NCI-H2107 treated with DMSO at 0.1 percent for 48 hours (cell line): Measurements from ENCODE around the gene CLMP.

Experiments used
- DNase-seq: peaks from one replicate; lab custom pipeline; 2025; ENCODE audit not compliant: unreplicated experiment; lab: John Stamatoyannopoulos, UW

CLMP gene, protein sequence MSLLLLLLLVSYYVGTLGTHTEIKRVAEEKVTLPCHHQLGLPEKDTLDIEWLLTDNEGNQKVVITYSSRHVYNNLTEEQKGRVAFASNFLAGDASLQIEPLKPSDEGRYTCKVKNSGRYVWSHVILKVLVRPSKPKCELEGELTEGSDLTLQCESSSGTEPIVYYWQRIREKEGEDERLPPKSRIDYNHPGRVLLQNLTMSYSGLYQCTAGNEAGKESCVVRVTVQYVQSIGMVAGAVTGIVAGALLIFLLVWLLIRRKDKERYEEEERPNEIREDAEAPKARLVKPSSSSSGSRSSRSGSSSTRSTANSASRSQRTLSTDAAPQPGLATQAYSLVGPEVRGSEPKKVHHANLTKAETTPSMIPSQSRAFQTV

DNA sequence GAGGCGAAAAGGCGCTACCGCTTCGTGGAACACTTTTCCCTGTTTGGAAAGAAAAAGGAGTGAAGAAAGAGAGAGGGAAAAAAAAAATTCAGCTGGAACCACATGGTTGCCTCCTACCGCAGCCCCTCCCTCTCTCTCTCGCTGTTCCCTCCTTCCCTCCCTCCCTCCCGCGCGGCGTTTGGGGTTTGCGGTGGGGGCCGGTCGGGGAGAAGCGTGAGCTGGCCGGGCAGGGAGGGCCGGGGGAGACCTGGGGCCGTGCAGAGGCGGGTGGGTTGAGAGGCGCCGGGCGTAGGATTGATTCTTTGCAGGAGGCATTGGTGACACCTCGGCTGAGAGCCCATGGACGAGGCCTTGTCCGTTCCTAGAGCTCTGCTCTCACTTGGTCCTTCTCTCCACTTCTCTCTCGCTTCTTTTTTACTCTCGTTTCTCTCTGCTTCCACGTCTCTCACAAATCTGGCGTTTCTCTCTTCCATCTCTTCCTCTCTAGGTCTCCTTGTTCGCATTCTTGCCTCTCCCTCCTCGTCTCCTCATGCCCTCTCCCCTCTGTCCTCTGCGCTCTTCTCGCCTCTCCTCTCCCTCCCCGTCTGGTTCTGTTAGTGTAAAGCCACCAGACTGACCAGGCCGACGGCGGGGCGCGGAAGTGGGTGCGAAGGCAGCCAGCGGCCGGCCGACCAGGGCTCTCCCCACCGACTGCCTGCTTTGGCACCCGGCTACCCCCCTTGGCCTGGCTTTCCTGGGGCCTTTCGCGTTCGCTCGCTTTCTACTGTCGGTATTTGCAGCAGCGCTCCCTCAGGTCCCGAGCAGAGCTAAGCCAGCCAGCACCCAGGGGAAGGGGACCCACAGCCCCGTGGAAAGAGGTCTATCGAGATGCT, at the start of gene CLMP:
TSS of gene CLMP (minus strand) at position 61 of the 872 bp plus-strand sequence. CDS start 308 bp downstream, outside the sequence.
- no peak for DNase-seq

DNA sequence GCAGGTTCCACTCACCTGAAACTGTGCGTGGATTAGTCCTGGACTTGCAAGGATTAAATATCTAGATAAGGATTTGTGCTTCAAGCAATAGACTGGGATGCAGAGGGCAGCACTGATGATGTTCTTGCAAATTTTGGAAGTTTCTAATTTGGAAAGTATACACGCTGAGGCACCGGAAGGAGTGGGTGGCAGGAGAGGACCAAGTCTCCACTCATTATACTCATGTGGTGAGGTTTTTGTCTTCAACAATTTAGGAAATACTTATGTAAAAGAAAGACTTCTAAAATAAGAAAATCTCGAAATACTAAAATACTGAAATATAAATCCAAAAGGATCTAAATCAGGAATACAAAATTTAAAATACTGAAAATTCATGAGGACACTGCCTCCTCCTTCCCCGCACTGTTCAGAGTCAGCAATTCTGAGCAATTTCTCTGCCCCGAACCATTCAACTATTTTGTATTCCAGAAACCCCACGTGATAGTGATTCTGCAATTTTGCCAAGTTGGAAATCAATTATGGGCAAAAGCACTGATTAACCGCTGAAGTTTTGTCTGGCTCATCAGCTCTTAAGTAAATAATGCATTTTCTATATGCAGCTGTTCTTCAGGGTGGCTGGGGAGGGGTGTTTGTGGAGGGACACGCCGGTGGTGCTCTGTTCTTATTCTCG, 47.0 kb upstream of the CLMP start:
- DNase-seq: no peak

DNA sequence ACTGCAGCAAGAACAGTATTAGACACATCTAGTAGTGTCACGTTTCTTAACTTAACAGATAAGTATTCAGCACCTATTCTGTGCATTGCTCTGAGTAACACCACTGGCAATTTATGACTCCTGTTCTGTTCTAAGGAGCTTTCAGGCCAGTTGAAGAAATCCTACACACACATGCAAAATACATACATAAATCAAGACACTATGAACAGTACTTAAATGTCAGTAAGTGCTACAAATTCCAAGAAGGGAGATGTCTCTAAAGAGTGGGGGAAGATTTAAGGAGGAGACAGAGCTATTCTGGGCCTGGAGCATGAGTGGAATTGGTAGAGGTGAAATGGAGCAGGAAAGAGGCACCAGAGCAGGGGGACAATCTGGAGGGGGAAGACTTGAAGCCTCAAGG, 46.2 kb upstream of the CLMP start:
- DNase-seq: no peak

DNA sequence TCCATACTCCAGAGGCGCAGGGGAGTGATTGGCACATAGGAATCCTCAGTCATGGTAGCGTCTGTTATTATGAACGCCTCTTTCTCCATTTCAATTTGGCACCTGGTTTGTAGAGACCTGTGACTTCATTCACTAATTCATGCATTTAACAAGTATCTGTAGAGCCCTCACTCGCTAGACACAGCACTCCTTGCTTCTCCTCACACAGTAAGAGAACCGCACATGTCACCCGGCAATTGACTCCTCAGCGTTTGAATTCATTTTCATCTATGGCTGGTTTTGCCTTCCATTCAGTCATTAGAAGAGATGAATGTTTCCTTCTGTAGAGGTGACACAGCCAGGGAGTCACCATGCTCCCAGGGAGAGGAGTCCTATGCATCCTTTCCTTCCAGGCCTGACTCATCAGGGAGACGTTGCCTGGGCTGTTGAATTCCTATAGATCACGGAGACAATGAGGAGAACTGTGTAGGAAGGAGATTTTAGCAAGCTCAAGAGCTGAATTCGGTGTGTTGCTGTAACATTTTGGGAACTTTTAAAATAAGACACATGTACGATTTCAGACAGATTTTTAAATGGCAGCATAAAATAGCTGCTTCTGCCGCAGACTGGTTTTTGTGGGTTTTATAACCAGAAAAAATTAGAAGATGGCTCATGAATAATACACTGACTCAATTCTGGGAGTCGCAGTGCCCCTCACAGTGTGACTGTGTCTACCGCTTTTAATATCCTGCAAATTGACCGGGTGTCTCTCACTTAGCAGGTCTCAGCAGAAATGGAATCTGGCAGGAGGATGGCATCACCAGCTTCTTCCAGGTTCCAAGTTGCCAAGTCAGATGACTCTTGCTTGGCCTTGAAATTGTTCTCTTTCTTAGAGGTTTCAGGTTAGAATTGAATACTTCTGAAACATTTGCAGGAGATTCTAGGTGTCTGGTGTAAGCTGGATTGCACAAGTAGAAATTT, 44.4 kb upstream of the CLMP start:
- no peak for DNase-seq

DNA sequence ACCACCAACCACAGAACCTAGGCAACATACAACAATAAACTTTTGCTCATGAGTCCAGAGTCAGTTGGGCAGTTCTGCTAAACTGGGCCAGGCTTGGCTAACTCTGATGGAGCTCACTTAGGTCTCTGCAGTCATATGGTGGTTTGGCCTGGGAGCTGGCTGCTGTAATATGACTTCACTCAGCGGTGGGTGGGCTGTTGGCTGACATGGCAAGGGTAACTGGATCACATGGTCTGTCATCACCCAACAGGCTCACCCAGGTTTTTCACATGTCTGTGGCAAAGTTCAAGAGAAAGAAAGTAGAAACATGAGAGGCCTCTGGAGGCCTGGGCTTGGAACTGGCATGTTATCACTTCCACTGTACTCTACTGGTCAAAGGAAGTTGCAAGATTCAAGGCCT, 43.2 kb upstream of the CLMP start:
- no peak for DNase-seq

DNA sequence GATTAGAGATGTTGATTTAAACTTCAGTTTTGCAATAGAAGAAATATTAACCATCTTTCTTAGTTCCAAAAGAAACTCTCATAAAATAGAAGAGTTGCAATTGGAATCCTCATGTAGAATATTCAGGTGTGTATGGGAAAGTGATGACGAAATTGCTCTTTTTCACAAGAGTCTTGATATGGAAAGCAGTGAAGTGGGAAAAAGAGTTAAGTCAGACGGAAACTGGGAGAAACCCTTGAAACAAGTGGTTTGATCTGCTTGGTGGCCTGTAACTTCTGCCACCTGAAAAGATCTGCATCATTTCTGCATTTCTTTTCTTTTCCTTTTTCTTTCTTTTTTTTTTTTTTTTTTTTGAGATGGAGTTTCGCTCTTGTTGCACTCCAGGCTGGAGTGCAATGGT, 41.8 kb upstream of the CLMP start:
- DNase-seq: no peak

DNA sequence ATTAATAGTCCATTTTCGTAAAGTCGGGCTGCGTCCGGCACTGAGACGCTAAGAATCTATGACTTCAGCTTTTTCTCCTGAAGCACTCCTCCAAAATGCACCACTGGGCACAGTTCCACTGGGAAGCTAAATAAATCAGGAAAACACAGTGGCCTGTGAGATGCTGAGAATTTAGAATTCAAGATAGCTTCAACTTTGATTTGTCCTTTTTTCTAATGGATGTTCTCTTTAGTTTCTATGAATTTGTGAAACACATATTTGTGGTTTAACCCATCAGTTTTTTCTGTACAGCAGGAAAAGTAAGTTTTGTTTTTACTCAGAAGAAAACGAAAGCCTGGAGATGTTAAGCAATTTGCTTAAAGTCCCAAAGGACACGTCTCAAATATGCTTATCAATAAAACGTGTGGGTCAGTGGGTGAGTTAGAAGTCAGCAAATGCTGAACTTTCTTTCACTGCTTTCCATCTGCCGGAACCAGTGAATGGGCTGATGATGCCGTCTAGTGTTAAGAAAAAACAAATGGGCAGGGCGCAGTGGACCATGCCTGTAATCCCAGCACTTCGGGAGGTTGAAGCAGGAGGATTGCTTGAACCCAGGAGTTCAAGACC, 40.7 kb upstream of the CLMP start:
- DNase-seq: no peak

DNA sequence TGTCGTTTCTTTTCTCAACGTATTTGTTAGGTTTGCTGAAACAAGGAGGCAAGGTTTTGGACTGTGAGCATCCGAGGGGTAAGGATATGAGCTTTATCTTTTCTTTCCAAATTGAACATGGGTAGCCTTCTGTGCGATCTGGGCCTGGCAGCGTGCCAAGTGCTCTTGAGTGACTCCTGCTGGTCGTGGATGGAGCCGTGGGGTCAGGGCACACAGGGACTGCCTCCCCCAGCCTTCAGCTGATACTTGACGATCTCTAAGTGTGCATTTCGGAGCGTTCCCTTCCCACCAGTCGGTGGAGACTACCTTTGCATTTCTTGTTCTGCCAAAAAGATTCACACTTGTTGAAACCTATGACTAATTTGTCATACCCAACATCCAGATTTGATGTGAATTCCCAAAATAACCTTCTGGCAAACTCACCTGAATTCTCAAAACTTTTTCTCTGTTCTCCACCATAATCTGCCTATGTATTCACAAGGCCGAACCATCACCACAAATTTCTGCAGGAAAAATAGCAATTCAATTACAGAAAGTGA, 40.1 kb upstream of the CLMP start:
- DNase-seq: no peak

DNA sequence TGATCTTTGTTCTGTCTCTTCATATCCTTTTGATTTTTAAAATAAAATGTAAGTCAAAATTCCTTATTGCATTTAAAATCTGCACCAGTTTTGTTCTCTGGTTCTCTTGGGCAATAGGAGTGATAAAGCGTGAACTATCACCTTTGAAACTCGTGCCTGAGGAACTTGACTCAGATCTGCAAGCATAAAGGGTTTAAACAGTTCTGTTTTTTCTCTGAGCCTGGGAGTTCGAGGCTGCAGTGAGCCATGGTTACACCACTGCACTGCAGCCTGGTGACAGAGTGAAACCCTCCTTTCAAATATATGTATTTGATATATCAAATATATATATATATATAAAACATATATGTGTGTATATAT, 38.9 kb upstream of the CLMP start:
- DNase-seq: no peak

DNA sequence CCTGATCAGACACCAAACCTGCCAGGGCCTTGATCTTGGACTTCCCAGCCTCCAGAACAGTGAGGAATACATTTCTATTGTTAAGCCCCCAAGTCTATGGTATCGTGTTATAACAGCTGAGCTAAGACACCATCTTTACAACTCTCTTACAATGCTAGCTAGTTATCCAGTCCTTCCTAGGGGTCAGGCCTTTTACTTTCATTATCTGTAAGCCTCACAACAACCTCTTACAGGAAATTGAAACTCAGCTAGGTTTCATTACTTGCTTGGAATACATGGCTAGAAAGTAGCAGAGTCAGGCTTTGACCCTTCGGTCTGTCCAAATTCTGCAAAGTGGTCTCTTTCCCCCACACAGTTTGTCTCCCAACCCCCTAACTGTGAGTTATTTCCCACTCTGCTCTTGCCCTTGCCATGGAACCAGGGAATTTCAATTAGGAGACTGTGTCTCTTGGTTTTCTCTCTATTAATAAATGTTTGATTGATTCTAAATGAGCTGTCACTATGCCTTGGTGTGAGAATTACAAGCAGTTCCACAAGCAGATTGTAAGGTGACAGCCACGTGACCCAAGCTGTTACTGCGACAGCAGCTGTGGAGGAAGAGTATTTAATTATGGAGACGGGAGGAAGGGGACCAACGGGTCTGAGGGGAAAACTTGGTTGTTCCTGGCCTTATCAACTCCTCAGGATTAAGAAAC, 38.4 kb upstream of the CLMP start:
- DNase-seq: no peak

DNA sequence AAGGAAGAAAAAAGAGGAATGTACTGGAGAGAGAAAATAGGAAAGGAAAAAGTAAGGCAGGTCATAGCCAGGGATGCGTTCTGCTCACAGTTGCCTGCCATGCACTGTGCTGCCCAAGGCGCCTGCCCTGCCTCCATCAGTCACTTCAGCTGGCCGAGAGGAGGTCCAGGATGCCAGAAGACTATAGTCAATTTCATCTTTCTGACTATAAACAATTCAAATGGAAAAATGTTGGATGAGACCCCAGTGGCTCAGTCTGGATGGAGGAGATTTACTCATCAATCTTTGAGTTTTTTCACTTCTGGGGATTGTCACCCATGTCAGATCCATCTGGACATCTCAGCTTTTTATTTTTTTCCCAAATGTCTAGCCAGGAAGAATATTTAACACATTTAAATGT, 36.7 kb upstream of the CLMP start:
- no peak for DNase-seq

DNA sequence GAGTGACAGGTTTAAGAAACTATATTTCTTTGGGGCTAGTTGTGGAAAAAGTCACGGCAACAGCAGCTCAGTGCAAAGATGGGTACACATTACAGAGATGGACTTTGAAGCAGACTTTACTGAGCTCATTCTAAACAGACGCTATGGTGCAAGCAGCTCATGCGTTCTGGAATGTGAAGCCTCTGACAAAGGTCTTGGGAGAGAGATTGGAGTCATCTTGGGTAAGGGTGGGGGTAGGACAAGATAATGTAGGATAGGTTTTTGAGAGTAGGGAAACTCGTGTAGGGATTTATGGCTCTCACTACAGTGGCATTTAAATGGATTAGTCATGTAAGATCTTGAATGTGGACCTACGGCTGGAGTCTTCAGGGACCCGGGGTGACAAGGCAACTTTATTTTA, 36.2 kb upstream of the CLMP start:
- DNase-seq: no peak

DNA sequence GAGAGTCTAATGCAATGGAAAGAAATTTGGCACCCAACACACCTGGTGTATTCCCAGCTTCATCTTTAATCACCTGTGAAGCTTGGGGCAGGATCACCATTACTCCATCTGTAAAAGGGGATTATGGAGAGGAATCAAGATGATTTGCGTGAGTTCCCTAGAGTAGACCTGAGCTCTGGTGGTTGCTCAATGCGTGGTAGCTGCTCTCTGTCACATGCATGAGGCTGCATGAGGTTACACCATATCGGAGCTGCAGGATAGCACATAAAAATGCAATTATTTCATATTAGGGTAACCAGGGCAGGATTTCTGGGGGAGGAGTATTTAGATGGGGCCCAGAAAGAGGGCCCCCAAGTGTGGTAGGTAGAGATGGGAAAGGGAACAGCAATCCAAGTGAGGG, 35.3 kb upstream of the CLMP start:
- no peak for DNase-seq

DNA sequence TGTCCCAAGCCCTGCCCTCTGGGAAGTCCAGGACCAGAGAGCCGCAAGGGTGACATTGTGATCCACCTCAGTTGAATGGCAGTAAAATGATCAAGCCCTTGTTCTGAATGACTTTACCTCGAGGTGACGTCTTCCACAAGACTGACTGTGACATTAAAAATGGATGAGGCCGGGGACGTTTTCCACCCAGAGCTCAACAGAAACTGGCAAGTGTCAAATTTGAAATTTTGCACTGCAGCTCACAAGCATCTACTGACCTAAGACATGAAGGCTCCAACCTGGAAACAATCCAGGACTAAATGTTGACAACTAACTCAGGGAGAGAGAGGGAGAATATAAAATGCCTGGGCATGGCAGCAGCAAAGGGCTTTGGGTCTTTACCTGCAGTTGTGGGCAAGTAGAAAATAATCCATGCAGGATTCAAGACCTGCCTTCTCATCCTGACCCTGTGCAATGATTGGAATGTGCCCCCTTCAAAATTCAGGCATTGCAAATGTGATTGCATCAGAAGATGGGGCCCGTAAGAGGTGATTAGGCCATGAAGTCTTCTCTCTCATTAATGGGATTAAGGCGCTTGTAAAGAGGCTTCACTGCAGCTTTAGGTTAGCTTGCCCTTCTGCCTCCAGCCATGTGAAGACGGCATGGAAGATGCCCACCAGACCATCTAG, 33.6 kb upstream of the CLMP start:
- no peak for DNase-seq

DNA sequence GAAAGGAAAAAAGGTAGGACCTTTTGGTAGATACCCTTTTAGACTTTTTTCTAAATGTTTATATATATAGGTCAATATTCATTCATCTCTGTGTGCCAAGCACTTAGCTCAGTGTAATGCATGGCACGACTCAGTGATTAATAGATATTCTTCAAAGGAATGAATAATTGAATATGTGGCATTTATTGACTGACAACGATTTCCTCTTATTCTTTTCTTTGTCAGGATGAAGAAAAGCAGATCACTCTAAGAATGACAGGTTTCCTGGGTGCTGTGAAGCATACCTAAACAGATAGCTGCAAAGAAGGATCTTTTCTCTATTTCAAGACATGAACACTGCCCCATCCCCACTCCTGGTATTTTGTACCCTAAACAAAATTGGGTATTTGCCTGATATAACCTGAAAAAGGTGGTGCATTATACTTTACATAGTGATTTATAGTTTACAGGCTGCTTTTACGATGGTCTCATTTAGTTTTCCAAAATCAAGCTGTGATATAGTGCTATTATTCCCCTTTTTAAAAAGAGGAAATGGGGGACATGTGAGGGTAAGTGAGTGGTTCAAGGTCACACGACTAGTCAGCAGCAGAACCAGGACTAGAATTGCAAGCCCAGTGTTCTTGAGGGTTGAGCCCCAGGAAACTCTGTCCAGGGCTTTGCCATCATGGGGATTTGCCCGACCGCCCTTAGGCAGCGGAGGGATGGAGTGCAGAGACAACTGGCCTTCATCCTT, 32.9 kb upstream of the CLMP start:
- DNase-seq: no peak

DNA sequence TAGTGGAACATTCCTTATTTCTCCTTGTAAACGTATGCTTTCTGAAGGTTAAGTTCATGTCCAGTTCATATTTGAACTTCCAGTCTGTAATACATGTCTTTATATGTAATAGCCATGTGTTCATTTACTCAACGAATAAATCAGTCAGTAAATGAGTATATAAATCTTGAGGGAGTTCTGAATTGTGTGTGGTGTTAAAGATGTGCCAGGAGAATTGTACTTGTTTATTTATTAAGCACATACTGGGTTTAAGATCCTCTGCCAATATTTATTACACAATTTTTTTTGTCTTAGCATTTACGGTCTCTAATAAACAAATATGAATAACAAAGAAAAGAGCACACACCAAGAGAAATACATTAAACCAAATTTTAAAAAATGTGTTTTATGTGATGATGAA, 26.5 kb upstream of the CLMP start:
- DNase-seq: no peak

DNA sequence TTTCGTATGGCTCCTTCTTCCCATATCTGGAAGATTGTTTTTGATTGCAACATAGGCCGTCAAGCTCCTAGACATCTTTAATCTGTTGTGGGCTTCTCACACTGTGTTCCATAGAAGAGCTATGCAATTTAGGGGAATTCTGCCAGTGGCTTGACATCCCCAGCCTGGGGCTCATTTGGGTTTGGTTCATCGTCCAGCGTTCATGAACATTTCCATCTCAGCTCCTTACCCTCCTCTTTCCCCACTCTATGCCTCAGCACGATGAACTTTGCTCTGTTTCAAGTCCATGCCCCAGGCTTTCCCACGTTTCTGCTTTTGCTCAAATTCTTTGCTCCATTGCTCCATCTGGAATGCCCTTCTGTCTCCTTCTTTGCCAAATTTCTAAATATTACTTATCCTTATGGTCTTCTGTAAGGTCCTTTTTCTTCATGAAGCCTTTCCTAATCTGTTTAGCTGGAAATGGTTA, 26.1 kb upstream of the CLMP start:
- no peak for DNase-seq

DNA sequence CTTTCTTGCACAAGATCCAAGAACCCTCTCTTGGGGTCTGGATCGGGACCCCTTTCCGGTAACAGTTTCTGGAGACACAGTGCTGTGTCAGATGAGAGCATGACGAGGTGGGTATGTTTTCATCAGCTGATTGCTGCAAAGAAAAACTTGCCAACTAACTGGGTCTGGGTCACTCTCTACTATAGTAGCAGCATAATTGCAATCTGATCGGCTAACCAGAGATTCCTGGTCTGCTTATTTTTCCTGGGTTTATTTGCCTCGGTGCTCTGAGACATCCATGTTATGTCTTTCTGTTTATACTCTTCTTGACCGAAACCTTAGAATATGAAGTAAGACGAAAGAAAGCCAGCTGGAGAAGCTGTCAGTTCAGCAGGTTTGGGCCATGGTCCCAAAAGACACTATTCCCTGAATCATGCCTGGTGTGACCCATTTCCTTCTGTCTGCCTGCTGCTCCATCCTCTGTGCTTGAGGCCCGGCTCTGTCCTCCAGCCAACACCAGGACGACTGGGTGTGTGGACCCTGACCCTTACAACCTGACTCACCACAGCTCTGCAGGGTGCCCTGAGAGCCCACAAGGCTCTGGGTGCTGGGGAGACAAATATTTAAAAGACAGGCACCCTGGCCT, 24.1 kb upstream of the CLMP start:
- DNase-seq: no peak
